ENCODE data around the gene DTX4.

DTX4 gene

GRCh38 chr11:59173080-59173963, 1.4 kb downstream of the DTX4 start:
- DNase-seq: no peak

- DNase-seq: no peak
These were observed 2.2 kb downstream of the DTX4 start for GRCh38 chr11:59173964-59174663.

- DNase-seq: no peak
These were observed 2.7 kb downstream of the DTX4 start for GRCh38 chr11:59174664-59175033.

GRCh38 chr11:59175091-59175501, 3.2 kb downstream of the DTX4 start:
- DNase-seq: no peak

- no peak for DNase-seq
These were observed 4.4 kb downstream of the DTX4 start for GRCh38 chr11:59176330-59176729.

GRCh38 chr11:59178402-59178801, 6.5 kb downstream of the DTX4 start:
- DNase-seq: no peak

- no peak for DNase-seq
These were observed 7.2 kb downstream of the DTX4 start for GRCh38 chr11:59179121-59179520.

GRCh38 chr11:59180168-59180776, 8.3 kb downstream of the DTX4 start:
- no peak for DNase-seq

GRCh38 chr11:59180907-59181306, 9.0 kb downstream of the DTX4 start:
- DNase-seq: no peak

- no peak for DNase-seq
These were observed 10.0 kb downstream of the DTX4 start for GRCh38 chr11:59181746-59182456.

- DNase-seq: no peak
These were observed 10.7 kb downstream of the DTX4 start for GRCh38 chr11:59182457-59183151.

GRCh38 chr11:59183771-59184170, 11.8 kb downstream of the DTX4 start:
- no peak for DNase-seq

GRCh38 chr11:59184691-59185339, 12.9 kb downstream of the DTX4 start:
- DNase-seq: no peak

GRCh38 chr11:59185386-59185945, 13.5 kb downstream of the DTX4 start:
- DNase-seq: no peak

GRCh38 chr11:59186130-59186594, 14.2 kb downstream of the DTX4 start:
- DNase-seq: no peak

- no peak for DNase-seq
These were observed 15.1 kb downstream of the DTX4 start for GRCh38 chr11:59187035-59187434.

- DNase-seq: no peak
These were observed 15.7 kb downstream of the DTX4 start for GRCh38 chr11:59187587-59187986.

GRCh38 chr11:59188954-59189353, 17.0 kb downstream of the DTX4 start:
- no peak for DNase-seq

- DNase-seq: no peak
These were observed 18.1 kb downstream of the DTX4 start for GRCh38 chr11:59189986-59190385.

GRCh38 chr11:59191095-59191494, 19.2 kb downstream of the DTX4 start:
- no peak for DNase-seq

GRCh38 chr11:59191890-59192289, 20.0 kb downstream of the DTX4 start:
- no peak for DNase-seq
